ENCODE results near the gene C1orf50.
A peak's percentile ranks its signal among the peaks of the same experiment; 100 is the strongest.
"Not testable (repeated sequence)": the region's sequence is repeated elsewhere in the genome, so short reads cannot be mapped to it uniquely, and the experiment has no call there.

The C1orf50 gene

GRCh38 chr1:42739753-42740700, 27.0 kb upstream of the C1orf50 start, which contains the start of gene CLDN19:
TSS of gene CLDN19 (minus strand) at chr1:42740236. CDS start at chr1:42740063, 173 bp downstream.
- peak; percentile 12 for DNase-seq (ENCODE audit: low spot score)

- DNase-seq (ENCODE audit: low spot score), result no peak
Measured at GRCh38 chr1:42740851-42741580, 26.0 kb upstream of the C1orf50 start.

- DNase-seq (ENCODE audit: low spot score), result no peak
Measured at GRCh38 chr1:42741706-42742105, 25.3 kb upstream of the C1orf50 start.

GRCh38 chr1:42742141-42742540, 24.9 kb upstream of the C1orf50 start:
- no peak for DNase-seq (ENCODE audit: low spot score)

DNA sequence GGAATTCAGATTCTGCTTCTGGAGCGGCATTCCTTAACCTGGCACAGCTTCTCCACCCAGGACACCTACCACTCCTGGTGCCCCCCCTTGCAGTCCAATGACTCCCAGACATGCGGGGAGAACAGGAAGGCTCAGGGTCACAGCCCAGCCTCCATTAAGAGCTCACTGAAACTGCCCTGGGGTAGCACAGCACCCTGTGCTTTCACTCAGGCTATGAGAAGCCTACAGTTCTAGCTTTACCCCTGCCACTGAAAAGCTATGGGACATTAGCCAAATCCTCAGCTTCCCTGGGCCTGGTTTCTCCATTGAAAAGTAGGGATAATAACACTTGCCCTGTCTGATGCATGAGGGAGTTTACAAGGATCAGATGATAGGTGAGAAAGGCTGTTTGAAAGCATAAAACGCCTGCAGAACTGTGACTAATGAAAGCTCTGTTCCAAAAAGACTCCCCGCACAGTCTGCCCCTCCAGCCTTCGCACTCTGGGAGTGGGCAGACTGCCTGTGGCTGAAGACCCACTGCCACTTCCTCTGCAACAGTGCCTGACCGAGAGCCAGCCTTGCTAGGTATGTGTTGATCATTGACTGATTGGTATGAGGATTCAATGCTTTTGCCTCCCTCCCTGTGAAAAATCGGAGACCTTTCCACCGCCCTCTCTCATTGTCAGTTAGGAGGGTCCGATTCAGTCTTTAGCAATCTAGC, 24.3 kb upstream of the C1orf50 start:
- no peak for DNase-seq (ENCODE audit: low spot score)

DNA sequence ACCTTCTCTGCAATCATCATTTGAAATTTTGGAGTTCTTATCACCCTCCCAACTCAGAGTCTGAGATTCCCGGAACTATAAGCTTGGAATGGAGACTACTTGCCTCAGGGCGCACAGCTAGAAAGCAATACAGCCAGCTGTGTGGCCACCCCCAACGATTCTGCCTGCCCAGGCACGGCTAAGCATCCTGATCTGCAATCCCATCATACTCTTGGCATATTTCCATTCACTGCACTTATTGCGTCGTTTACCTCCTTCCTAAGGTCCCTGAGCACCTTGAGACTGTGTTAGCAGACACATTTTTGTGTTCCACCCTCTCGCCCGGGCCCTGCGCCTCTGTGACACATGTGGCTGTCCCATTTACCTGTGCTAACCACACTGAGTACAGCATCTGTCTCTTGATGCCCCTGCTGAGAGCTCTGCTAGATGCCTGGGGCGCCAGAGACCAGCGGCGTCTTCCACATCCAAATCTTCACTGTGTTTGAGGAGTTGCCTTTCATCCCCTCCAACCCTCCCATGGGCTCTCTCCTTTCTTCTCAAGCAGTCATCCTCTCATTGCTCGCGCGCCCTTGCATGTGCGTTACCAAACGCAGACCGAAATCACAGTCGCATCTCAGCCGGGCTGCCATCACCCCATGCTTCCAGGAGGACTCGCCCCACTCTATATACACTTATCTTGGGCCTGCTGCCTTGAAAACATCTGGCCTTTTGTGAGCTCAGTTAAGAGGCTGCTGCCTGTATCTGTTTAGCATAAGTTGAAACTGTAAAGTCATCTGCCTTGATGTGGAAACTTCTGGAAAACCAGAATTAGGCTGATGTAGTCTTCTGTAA, 23.5 kb upstream of the C1orf50 start:
- no peak for DNase-seq (ENCODE audit: low spot score)

DNA sequence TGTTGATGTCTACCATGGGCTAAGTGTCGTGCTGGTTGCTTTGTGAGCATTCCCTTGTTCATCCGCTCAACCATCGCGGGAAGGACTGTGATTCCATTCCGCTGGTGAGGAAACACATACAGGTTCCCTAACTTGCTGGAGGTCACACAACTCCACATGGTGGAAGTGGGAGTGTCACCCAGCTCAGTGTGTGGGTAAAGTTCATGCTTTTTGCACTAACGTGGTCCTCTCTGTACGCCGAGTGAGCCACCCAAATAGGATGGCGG, 23.0 kb upstream of the C1orf50 start:
- no peak for DNase-seq (ENCODE audit: low spot score)

- DNase-seq (ENCODE audit: low spot score), result no peak
Measured at GRCh38 chr1:42745851-42746250, 21.2 kb upstream of the C1orf50 start.

DNA sequence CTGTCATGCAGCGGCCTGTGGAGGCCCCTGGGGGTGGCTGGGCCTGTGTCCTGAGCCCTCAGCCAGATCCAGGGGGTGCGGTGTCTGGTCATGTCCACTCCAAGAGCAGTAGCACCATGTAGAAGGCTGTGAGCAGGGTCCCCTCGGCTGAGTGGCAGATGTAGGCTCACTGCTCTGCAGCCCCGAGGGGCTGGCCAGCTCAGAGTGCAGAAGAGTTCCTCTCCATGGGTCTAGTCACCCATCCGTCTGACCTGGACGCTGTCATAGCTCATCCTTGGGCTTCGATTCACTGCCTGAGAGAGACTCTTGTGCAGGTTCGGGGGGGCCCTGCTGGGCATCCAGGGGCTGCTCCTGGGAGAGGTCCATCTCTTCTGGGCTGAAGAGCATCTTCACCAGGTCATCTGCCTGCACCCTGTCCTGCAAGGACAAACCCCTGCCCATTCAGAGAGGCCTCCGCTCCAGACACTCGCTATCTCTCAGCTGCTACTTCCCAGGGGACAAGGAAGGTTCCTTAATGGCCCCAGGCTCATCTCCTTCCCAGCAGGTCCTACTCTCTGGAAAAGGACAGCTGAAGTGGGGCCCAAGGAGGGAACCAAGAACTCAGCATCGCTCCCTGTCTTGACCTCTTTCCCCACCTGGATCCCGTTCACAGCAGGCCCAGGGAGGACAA, 20.5 kb upstream of the C1orf50 start:
- DNase-seq (ENCODE audit: low spot score), result no peak

DNA sequence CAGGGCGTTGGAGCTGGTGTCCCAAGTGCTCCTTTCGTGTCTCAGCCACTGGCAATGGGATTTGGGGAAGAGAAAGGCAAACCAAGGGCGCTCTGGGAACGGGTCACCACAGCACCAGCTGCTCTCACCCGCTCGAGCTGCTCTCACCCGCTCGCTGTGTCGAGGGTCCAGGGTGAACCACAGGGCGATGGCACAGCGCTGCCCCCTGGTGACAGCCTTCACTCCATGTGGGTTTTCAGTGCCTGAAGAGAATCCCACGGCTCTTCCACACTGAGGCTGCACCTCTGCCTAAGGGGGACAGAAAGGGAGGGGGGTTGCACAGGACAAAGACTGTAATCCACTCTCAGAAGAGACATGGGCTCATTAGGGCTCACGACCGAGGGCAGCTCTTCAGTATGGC, 19.9 kb upstream of the C1orf50 start:
- peak; percentile 62 for DNase-seq (ENCODE audit: low spot score)

DNA sequence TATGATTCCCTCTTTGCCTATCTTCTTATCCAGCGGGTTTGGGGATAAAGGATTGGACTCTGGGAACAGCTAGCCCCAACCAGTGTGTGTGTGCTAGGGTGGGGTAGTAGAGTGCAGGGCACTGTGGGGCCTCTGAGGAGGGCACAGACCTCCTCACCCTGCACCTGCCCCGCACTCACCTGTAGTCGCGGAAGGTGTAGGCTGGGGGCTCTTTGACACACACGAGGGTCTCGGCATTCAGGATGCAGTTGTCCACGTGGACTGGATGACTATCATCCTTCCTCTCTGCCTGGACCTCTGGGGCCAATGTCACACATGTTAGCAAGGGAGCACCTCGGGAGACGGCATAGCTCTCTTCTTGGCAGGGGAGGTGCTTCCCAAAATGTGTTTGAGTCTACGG, 19.0 kb upstream of the C1orf50 start:
- DNase-seq (ENCODE audit: low spot score), result no peak

DNA sequence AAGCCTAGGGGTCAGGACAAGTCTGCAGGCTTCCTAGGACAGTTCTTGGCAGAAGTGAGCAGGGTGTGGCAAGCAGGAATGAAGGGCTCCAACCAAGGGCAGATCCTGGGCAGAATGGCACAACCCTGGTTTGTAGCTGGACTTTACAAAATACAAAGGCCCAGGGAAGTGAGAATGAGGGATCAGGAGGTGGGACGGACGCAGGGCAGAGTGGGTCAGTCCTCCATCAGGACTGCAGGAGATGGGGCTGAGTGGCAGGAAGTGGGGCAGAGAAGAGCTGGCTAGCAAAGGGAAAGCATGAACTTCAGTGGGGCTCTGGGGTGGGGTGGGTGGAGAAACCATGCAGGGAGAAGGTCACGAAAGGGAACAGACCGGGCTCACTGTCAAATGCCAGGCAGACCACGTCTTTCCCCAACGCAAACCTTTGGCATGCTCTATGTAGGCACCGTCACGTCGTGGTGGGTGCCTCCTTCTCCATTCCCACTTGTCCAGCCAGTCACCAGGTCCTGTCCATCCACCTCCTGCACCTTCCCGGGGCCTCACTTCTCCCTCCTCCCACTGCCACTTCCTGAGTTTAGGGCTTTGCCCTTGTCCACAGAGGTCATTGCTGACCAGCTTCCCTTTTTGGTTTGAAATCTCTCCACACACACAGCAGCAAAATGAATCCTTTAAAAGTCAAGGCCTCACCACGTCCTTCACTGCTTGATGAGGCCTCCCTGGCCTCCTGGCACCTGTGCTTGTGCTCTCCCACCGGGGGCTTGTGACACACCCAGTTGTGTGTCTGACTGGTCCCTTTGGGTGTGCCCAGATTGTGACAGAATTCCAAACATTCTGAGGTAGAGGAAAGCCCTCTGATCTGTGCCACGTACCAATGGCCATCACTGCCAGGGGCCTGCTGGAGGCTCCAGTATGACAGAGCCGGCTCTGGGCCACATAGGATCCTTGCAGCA, 18.3 kb upstream of the C1orf50 start:
- DNase-seq (ENCODE audit: low spot score), result no peak

DNA sequence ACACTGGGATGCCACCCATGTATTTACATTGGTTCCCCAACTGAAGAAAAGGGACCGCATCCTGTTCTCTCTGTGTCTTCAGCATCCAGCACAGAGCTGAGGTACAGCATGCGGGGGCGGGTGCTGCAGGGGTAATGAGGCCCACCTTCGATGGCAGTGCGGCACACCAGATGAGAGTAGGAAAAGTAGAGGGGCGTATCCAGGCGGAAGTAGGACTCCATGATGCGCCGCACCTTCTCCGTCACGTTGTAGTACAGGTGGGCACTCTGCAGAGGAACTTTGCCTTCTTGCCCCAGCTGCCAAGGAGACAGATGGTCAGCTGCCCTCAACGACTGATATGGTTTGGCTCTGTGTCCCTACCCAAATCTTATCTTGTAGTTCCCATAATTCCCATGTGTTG, 17.0 kb upstream of the C1orf50 start:
- no peak for DNase-seq (ENCODE audit: low spot score)

DNA sequence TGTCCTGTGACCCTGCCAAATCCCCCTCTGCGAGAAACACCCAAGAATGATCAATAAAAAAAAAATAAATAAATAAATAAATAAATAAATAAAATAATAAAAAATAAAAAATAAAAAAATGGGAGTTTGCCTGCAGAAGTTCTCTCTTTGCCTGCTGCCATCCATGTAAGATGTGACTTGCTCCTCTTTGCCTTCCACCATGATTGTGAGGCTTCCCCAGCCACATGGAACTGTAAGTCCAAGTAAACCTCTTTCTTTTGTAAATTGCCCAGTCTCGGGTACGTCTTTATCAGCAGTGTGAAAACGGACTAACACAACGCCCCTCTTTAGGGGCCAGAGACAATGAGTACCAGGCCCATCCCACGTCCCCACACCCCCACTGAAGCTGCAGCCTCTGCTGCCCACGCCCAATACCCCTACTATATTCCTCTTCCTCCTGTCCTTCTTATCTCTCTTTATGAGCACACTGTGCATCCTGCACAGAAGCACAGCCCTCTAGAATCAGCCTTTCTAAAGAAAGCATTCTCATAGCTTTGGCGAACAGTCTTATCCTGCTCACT, 15.5 kb upstream of the C1orf50 start:
- DNase-seq (ENCODE audit: low spot score), result not testable (repeated sequence)

DNA sequence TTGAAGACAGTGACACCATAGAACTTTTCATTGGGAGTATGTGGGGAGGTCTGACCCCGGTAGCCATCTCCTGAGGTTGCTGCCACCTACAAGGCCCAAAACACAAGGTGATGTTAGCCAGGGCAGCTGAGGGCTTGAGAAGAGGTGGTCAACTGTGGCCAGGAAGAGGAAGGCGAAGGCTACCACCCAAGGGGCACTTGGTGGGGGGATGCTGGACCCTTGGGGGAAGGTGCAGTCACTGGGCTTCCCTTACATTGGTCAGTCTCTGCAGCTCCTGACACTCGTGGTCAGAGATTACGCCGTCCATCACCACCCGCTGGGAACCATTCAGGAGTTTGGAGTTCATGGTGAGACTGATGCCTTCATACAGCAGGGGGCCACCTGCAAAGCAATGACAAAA, 14.8 kb upstream of the C1orf50 start:
- no peak for DNase-seq (ENCODE audit: low spot score)

DNA sequence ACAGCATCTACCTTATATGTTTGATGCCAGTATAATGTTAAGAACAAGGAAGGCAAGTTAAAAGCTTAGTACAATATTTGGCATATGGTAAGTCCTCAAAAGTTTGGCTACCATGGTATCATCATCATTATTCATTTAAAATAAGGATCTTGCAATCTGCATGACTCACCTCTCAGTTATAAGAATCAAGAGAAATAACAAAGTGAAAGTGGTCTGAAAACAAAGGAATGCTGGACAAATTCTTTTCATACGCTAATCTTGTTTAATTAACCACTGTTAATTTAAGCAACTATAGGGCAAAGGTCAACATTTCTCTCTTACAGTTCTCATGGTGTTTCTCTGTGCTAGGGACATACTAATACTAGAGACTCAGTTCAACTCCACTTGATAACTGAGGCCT, 14.0 kb upstream of the C1orf50 start:
- DNase-seq (ENCODE audit: low spot score), result peak; percentile 70

- DNase-seq (ENCODE audit: low spot score), result peak; percentile 72
Measured at GRCh38 chr1:42756956-42757891, 9.8 kb upstream of the C1orf50 start.

GRCh38 chr1:42757892-42758275, 9.2 kb upstream of the C1orf50 start:
- DNase-seq (ENCODE audit: low spot score), result no peak

DNA sequence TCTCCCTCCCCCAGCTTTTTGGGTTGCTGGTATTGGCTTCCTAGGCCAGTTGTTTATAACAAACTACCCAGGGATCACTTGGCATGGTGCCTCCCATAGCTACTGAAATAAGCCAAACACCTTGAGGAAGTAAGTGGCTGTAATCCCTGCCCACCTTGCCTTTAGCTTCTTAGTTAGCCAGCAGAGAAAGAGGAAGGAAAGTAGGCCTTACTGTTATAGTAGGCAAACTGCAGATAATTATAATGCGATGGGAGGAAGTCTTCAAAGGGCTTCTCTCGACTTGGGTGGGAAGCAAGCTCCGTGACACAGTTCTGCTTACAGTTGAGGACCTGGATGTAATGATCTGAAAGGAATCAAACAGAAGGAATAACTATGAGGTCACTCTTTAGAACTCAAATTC, 8.4 kb upstream of the C1orf50 start:
- DNase-seq (ENCODE audit: low spot score), result no peak
